NCI-H2029 (cell line): Measurements from ENCODE around the gene MAP3K14.
"Not testable (repeated sequence)": the region's sequence is repeated elsewhere in the genome, so short reads cannot be mapped to it uniquely, and the experiment has no call there.

Experiments
- DNase-seq: peaks from one replicate; lab custom pipeline; 2025; lab: John Stamatoyannopoulos, UW

The MAP3K14 gene

DNA sequence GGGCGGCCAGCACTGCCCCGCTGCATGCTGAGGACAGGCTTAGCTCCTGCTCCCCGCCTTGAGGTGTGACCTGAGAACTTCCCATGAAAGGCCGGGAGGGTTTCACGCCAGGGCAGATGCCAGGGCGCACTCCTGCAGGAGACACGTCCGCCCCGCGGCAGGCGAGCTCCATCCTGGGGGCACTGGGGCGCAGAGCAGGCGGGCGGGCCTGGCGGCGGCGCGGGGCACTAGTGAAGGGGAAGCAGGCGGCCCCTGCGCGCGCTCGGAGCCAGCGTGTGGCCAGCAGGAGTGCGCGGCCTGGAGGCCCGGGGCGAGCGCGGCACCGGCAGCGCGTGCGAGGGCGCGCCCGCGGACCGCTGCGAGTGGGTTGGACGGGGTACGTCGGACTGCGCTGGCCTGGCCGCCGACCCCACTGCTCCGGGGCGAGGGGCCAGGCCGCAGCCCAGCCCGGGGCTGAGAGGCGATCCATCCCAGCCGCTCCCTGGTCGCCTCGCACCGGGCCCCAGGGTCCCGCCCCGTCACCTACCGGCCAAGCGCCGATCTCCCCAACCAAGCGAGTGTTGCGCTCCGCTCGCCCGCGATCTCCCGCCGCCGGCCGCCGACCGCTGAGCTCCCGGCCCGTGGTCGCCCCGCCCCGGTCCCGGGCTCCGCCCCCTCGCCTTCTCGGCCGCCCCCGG is at the start of gene MAP3K14:
TSS of gene MAP3K14 (minus strand) at position 587 of the 677 bp plus-strand sequence. CDS start 26,275 bp downstream, outside the sequence.
- peak; percentile 40 for DNase-seq

DNA sequence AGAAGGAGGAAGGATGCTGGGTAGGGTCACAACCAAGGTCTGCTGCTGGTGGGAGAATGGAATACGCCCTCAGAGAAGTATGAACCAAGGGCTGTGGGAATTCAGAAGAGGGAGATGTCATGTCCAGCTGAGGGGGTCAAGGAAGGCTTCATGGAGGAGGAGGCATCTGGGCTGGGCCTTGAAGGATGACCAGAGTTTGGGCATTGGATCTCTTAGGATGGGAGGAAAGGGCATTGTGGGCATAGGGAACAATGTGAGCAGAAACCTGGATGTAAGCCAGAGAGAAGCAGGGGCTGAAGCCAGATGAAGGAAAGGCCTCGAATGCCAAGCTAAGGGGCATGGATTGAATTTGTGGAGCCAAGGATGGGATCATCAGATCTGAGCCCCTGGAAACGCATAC is 49.2 kb upstream of the MAP3K14 start:
- no peak for DNase-seq

DNA sequence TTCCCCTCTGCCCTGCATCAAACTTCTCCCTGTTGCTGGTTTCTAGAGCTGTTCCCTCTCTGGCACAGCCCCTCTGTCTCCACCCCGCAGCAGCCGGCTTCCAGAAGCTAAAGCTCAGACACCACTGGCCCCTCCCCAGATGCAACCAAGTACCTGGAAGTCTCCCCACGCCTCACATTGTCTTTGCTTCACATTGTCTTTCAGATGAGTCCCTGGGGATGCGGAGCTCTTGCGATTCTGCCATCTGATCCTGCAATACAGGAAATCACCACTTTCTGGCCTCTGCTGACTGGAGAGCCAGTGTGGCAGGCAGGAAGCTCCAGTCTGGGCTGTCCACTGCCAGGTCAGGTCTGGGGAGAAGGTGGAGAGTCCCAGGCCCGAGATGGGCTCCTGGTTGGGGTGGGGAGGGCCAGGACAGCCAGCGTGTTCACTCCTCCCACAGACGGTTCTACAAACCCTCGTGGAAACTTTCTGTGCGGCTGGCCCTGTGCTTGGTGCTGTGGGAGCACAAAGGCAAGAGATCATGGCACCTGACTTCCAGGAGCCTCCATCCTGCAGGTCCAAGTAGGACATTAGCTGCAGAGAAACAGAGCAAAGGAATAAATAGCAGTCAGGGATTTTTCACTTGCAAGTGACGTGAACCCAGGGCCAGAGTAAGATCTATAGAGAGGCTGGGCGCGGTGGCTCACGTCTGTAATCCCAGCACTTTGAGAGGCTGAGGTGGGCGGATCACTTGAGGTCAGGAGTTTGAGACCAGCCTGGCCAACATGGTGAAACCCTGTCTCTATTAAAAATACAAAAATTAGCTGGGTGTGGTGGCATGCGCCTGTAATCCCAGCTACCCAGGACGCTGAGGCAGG is 47.9 kb upstream of the MAP3K14 start:
- DNase-seq = no peak

DNA sequence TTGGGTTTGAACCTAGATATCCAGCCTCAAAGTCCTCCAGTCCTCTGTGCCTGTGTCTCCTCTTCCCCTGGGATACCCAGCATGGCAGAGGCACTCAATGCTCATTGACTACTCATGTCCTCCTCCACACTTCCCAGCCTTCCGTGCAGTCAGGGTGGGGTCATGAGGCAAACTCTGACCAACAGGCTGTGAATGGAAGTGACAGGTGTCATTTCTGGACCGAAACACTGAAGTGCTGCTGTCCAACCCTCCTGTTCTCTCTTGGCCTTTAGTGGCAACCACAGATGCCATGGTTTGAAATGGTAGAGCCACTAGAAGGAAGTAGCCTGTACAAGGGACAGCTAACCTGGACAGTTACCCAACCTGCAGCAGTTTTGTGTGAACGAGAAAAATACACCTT is 46.7 kb upstream of the MAP3K14 start:
- no peak for DNase-seq

DNA sequence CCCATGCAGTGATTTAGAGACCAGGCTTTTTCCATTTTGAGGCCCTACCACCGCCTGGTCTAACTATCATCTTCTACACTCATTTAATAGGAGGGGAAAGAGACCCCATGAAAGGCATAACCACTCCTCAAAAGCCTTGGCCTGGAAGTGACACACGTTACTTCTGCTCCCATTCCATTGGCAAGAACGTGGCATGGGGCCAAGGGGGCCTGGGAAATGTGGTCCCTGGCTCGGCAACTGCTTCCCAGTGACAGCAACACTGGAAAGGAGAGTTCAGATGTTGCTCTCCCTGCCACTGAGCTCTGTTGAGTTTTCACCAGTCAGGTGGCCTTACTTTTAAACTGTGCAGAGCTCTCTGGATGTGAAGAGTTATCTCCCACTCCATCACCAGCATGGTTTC is 45.2 kb upstream of the MAP3K14 start:
- DNase-seq = no peak

DNA sequence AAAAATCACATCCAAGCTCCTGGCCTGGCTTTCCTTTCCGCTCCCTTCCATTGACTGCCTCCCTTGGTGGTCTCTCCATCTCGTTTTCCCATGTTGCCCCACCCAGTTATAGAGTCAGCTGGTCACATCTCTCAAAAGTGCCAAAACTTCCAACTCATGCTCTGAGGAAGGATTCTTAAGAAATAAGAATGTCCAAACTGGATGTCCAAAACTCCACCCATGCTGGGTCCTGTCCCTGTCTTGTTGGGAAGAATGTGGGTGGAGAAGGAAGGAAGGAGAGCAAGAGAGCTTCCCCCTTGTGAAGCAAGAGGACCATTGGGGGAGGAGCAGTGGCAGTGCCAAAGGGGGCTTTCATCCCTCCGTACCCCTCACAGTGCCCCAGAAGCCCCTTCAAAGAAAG is 44.6 kb upstream of the MAP3K14 start:
- DNase-seq = no peak

DNA sequence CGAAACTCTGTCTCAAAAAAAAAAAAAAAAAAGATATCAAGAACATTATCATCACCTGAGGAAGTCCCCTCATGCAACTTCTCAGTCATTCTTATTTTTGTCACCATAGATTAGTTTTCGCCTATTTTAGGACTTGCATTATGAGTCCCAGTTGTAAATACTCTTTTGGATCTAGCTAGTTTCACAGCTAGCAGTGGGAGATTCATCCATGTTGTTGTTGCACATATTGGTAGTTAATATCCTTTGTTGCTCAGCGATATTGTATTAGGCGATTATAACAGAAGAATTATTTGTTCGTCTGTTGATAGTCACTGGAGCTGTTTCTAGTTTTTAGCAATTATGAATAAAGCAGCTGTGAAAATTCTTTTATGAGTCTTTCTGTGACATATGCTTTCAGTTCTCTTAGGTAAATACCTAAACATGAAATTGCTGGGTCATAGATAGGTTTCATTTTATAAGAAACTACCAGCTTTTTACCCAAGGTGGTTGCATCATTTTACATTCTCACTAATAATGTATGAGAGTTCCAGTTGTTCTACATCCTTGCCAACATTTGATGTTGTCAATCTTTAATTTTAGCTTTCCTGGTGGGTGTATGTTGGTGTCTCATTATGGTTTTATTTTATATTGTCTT is 40.7 kb upstream of the MAP3K14 start:
- DNase-seq = no peak

DNA sequence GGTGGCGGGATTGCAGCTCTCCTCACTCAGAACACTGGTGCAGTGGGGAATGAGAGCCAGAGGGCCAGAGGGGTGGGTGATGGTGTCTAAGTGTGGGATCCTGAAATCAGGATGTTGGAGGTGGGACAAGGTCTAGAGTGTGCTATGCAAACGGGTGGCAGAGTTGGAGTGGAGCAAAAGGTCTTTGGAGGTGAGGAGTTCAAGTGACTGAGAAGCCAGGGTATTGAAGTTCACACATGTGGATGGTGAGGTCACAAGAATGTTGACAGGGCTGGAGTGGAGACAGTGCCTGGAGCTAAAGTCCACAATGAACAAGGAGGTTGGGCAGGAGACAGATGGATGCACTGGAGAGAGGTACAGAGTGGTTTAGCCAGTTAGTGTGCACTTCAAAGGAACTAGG is 38.3 kb upstream of the MAP3K14 start:
- DNase-seq = no peak

DNA sequence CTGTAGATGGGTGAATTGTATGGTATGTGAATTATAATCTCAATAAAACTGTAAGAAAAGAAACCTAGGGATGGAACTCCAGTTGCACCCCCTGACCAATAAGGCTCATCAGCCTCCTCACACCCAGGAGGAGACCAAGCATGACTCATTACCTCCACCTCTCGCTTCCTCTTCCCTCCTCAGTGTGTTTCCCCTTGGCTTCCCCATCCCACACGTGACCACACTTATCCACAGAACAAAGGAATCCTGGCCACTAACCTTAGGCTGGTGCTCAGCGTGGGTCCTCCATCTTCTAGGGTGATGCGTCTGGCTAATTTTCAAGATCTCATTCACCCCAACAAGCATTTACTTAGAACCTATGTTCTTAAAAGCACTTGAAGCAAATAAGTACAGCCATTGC is 36.2 kb upstream of the MAP3K14 start:
- DNase-seq = no peak

DNA sequence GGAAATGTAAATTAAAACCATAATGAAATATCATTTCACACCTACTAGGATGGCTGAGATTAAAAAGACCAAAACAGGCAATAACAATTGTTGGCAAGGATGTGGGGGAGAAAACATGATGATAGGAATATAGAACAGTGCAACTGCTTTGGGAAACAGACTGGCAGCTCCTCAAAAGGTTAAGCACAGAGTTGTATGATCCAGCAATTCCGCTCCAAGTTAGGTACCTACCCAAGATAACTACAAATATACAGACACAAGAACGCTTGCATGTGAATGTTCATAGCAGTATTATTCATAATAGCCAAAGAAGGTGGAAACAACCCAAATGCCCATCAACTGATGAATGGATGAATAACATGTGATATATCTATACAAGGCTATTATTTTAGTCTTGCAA is 35.0 kb upstream of the MAP3K14 start:
- no peak for DNase-seq

DNA sequence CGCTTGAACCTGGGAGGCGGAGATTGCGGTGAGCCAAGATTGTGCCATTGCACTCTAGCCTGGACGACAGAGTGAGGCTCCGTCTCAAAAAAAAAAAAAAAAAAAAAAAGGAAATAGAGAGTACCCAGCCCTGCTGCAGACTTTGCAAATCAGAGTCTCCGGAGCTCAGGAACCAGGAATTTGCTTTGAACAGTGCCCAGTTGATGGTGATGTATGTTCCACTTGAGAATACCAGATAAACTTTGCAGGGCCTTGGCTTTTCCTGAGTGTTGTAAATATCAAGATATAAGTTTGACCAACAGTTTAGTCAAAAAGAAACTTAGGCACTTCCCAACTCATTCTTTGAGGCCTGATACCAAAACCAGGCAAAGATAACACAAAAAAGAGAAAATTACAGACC is 30.6 kb upstream of the MAP3K14 start:
- no peak for DNase-seq

DNA sequence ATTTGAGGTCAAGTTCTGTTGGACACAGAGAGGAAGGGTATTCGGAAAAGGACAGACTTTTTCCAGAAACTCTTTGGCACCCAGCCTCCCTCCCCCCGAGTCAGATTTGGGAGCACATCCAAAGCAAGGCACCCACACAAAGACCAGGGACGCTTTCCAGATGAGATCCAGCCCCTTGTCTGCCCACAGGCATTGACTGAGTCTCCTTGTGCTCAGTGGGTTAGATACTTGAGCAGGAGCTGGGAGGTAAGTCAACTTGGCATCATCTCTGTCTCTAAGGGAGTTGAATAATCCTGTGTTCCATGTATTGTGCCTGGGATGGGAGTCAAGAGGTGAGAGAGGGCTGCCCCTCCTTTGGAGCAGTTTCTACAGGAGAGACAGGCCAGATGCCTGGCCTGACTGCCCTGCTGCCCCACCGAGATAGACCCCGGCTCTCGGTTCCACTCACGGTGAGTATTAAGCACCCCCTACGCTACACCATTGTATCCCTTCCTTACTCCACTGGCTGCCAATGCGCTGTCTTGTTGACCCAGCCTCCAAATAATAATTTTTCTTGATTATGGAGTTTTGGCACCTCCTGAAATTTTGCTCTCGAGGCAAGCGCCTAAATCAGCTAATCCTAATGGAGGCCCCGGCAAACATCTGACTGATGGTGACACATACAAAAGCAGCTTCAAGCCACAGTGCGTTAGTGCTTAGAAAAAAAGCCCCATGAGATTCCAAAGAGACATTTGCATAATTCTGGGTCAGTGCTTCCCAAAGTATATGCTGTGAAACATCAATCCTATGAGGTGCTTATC is 29.6 kb upstream of the MAP3K14 start:
- no peak for DNase-seq

DNA sequence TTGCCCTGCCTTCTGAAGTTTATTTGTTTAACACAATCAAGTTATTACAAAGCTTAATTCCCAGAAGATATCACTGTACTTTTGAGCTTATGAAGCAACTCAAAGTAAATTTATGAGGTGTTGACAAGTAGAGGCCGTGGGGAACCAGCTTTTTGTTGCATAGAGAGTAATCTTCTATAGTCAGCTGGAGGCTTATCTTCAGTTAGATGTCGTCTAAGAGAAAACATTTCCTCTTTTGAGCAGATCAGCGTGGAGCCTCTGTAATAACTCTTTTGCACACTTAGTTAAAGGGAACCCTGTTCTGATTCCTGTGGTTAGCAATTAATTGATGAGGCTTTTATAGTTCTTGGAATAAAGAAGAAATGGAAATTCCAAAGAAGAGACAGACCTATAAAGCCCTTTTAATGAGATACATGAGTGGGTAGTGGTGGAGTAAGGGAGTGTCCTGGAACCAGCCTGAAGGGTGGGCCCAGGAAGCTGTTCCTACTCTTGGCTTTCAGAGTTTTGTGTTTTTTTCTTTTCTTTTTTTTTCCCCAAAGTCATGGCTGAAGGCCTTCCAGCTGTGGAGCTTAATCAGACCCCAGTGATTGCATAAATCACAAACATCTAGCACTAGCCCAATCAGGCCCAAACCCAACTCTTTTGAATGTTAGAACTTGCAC is 28.9 kb upstream of the MAP3K14 start:
- no peak for DNase-seq

DNA sequence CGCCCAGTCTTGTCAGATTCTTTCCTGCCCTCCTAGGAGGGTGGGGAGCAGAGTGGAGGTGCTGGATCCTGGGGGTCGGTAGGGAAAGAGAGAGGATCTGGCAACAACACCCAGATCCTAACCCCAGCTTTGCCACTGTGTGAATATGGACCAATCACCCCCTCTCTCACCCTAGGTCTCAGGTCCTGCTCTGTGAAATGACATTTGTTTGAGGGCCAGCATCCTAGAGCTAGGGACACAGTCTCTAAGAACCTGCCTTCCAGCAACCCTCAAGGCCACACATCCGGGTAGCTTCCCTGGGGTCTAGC is 28.4 kb upstream of the MAP3K14 start:
- no peak for DNase-seq

DNA sequence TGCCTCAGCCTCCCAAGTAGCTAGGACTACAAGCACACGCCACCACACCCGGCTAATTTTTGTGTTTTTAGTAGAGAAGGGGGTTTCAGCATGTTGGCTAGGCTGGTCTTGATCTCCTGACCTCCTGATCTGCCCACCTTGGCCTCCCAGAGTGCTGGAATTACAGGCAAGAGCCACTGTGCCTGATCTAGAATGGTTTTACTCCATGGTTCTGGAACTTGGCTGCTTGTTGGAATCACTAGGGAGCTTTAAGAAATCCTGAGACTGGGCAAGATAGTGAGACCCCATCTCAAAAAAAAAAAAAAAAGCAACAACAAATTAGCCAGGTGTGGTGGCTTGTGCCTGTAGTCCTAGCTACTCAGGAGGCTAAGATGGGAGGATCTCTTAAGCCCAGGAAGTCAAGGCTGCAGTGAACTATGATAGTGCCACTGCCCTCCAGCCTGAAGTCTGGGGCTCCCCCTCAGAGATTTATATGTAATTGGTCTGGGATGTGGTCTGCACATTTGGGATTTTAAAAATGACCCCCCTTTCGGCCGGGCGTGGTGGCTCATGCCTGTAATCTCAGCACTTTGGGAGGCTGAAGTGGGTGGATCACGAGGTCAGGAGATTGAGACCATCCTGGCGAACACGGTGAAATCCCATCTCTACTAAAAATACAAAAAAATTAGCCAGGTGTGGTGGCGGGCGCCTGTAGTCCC is 27.3 kb upstream of the MAP3K14 start:
- not testable (repeated sequence) for DNase-seq

DNA sequence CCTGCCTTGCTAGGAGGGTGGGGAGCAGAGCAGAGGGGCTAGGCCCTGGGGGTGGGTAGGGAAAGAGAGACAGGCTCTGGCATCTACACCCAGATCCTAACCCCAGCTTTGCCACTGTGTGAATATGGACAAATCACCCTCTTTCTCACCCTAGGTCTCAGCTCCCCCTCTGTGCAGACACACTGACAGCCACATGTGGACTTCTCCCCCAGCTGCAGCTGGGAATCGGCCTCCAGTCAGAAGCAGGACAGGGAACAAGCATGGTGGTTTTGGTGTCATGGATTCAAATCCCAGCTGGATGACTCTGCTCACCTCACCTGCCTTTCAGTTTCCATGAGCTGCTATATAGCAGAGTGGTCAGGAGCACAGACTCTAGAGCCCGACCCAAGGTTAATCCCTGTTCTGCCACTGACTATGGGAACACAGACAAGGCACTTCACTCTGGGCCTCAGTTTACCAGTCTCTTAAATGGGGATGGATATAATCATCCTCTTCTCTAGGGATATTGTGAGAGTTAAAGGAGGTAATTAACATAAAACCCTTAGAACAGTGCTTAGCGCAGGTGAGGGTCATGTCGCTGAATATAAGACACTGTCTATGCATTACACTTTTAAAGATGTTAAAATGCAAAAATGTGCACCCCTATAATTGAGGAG is 26.2 kb upstream of the MAP3K14 start:
- DNase-seq = no peak

DNA sequence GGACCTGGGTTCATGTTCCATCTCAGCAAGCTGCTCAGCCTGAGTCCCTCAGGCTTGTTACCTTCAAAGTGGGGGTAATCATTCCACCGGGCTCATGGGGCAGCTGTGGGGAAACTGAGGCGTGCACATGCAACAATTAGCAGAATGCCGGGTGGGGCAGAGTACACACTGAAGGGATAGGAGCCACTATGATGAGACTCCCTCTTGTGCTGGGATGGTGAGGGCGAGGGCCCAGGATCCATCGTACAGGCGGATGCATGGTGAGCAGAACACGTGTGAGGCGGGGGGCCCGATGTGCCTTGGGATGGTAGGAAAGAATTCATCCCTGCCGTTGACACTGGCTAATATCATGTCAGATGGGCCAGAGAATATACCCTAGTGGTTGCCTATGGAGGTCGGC is 25.5 kb upstream of the MAP3K14 start:
- DNase-seq = no peak

DNA sequence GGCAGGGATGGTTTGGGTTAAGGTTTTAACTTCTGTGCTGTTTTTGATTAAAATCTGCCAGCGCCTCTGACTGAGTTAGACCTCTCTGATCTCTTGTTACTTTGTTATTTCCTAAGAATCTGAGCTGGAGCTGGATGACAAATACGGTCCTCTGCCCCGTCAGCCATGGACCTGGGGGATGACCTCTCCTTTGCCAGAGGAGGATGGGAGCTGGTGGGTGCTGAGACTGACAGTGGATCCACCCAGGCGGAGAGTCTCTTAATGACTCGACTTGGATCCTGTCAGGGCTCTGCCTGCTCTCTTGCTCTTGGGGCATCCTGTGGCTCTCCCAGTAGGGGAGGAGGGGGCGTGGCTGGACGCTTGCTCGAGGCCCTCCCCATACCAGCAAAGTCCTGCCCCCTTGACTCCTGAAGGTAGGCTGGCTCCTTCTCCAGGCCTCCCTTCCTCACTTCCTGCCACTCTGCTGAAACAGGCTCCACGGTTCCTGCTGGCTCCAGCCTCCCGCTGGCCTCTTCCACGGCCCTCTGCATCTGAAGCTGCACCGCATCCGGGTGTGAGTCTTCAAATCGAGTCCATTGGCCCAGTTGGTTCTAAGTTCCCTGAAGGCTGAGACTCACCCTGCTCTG is 24.8 kb upstream of the MAP3K14 start:
- DNase-seq = no peak

DNA sequence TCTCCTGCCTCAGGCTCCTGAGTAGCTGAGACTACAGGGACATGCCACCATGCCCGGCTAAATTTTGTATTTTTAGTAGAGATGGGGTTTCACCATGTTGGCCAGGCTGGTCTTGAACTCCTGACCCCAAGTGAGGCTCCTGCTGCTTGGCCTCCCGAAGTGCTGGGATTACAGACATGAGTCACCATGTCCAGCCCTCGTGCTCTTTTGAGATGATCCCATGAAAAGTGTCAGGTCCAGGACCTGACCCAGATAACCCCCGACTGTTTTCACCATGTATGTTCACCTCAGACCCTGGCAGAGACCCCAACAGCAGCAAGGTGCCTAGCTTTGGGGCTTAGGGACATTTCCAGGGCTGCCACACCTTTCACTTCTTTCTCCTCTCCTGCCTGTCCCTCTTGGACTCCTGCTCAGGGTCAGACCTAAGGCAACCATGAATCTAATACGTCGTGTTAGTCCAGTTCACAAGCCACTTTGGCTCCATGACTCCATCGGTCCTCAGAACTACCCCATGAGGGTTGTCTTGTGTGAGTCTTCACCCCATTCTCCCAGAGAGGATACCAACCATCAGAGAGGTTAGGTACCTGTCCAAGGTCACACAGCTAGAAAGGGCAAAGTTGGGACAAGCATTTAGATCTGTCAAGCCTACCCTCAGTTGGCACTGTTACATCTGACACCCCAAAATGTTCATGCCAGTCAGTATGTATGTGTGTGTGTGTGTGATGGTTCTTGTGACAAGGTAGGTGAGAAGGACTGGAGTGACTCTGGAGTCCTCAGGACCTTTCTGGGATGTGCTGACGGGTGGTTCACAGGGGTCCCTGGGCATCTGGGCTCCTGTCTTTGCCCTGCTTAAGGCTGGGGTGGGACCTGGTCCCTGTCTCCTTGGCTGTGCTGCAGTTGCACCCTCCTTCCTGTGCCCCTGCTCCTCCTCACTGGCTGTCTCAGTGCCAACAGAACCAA is 23.1 kb upstream of the MAP3K14 start:
- DNase-seq = no peak
